Measurements from ENCODE around the gene DUSP15. TPM values are rescaled to one million over a fixed set of nuclear protein-coding genes. Genes with fewer than 3 reads are reported as not detected.

DUSP15 gene
- total RNA-seq, 1 donor from 2014 or later, result 5.1 TPM

DNA sequence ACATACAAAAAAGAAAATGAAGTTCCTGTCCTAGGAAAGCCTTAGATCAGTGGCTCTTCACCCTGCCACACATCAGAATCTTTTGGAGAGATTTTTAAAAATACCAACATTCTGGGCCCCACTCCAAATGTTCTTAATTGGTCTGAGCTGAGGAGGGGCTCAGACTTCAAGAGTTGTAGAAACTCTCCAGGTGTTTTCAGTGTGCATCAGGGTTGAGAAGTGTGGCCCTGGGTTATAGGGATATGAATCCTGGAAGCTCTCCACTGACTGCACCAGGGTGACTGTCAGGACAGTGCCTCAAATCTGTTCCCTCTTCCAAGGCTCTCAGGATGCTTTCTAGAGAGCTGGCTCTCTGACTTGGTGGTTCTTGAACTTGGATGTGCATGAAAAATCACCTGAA lies 56.7 kb downstream of the DUSP15 start:
- Histone ChIP-seq H3K27me3 (ENCODE audit: low read depth) (no peaks in the 10 kb centered on the region), H3K36me3 (no peaks in the 10 kb centered on the region), H3K9me3 (replicated peaks) (no peaks in the 10 kb centered on the region), H3K4me3 (no peak overlapping the region), H3K27ac (replicated peaks) (peak overlapping the region; percentile 88), H3K4me1 (peaks cover 56% of the 10 kb centered on the region)
- DNase-seq, result no peak
- TF ChIP-seq, protein P1, sequence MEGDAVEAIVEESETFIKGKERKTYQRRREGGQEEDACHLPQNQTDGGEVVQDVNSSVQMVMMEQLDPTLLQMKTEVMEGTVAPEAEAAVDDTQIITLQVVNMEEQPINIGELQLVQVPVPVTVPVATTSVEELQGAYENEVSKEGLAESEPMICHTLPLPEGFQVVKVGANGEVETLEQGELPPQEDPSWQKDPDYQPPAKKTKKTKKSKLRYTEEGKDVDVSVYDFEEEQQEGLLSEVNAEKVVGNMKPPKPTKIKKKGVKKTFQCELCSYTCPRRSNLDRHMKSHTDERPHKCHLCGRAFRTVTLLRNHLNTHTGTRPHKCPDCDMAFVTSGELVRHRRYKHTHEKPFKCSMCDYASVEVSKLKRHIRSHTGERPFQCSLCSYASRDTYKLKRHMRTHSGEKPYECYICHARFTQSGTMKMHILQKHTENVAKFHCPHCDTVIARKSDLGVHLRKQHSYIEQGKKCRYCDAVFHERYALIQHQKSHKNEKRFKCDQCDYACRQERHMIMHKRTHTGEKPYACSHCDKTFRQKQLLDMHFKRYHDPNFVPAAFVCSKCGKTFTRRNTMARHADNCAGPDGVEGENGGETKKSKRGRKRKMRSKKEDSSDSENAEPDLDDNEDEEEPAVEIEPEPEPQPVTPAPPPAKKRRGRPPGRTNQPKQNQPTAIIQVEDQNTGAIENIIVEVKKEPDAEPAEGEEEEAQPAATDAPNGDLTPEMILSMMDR (IDR thresholded peaks at IDR 0.05; ENCODE audit: borderline replicate concordance), result no peak
- intact Hi-C loops (cut with micrococcal nuclease), result no loop called here

DNA sequence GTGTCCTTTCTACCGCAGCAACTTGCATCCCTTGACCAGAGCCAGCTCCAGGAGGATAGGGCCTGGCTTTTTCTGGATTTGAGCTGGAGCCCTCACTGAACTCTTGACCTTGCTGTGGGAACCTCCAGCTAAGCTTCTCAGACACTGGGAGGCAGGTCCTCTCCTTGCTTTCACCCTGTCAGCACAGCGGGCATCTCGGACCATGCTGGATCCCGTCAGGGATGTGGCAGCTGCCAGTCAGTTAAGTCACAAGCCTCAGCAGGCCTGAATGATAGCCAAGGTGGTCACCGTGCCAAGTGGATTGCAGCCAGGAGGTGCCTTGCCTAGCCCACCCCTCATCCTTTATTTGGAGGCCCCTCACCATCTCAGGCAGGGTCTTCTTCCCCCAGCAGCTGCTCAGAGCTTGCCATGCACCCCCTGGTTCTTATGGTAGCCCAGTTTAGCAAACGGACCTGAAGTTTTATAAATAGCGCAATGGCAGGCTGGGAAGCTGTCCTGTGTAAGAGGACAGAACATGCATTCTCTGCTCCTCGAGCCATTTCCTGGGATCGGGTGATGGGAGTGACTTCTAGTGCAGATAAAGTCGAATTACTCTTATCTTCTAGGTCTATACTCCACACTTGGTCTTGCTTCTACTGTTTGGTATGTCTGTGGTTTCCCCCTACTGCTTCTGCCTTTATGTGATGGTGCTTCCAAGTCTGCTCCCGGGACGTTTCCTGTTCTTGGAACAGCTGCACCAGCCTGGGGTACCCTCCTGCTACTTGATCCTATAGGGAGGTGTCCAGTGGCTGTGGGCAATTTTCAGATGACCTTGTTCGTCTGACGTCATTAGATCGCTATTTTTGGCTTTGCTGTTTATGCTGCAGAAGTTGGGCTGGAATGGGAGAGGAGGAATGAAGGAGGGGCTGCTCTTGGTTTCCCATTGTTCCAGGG lies 58.3 kb downstream of the DUSP15 start:
- peak; percentile 39 for DNase-seq
- Histone ChIP-seq H3K36me3 (no peaks in the 10 kb centered on the region), H3K27me3 (ENCODE audit: low read depth) (no peaks in the 10 kb centered on the region), H3K9me3 (replicated peaks) (no peaks in the 10 kb centered on the region), H3K27ac (replicated peaks) (peak overlapping the region; percentile 88), H3K4me3 (peak overlapping the region; percentile 40), H3K4me1 (peaks cover 57% of the 10 kb centered on the region)
- intact Hi-C loops (cut with micrococcal nuclease), result no loop called here
- TF ChIP-seq, protein P1 (IDR thresholded peaks at IDR 0.05; ENCODE audit: borderline replicate concordance), result no peak

DNA sequence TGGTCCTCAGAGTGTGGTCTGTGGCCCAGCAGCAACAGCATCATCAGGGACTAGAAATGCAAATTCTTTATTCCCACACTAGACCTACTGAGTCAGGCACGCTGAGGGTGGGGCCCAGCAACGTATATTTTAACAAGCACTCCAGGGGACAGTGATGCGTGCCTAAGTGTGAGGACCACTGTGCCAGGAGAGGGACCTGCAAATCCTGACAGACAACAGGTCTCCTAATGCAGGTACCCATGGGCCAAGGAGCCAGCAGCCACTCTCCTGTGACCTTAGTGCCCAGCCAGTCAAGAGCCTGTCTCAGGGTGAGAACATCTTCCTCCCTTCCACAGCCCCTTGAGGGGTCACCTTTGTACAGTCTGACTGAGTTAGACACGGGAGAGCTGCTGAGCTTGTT lies 59.1 kb downstream of the DUSP15 start:
- H3K4me1 ChIP-seq, result peaks cover 60% of the 10 kb centered on the region
- DNase-seq, result no peak

More for the DNA sequence above, 59.1 kb downstream of the DUSP15 start:
- Histone ChIP-seq H3K9me3 (replicated peaks) (no peaks in the 10 kb centered on the region), H3K27ac (replicated peaks) (peak overlapping the region; percentile 88), H3K4me3 (no peak overlapping the region), H3K36me3 (no peaks in the 10 kb centered on the region), H3K27me3 (ENCODE audit: low read depth) (no peaks in the 10 kb centered on the region)
- TF ChIP-seq, protein P1 (IDR thresholded peaks at IDR 0.05; ENCODE audit: borderline replicate concordance), result no peak
- intact Hi-C loops (cut with micrococcal nuclease), result no loop called here

Other genes with a start within 250 kb of the DUSP15 start
- gene COX4I2, start 232.6 kb downstream of the DUSP15 start, total RNA-seq, result 7.6 TPM
- 53.2 TPM for gene BCL2L1, start 147.7 kb downstream of the DUSP15 start, total RNA-seq
- 0.71 TPM for gene TPX2, start 131.2 kb downstream of the DUSP15 start, total RNA-seq
- 0.25 TPM for gene MYLK2, start 51.2 kb downstream of the DUSP15 start, total RNA-seq
- 1.6 TPM for gene FOXS1, start 24.9 kb downstream of the DUSP15 start, total RNA-seq
- gene TTLL9, start 107 bp upstream of the DUSP15 start, total RNA-seq, result 0.05 TPM
- gene PDRG1, start 81.5 kb upstream of the DUSP15 start, total RNA-seq, result 10.4 TPM
- gene XKR7, start 97.6 kb upstream of the DUSP15 start, total RNA-seq, result not detected
- 7.5 TPM for gene CCM2L, start 139.9 kb upstream of the DUSP15 start, total RNA-seq
- gene HCK, start 181.7 kb upstream of the DUSP15 start, total RNA-seq, result 4.3 TPM
- gene TM9SF4, start 239.2 kb upstream of the DUSP15 start, total RNA-seq, result 27.0 TPM

Measured in left ventricle myocardium inferior (tissue), 1 donor.